ENCODE data around the gene RBM33.
"Not testable (repeated sequence)": the region's sequence is repeated elsewhere in the genome, so short reads cannot be mapped to it uniquely, and the experiment has no call there.

RBM33 gene

GRCh38 chr7:155681663-155682062 lies 37.2 kb downstream of the RBM33 start:
- DNase-seq (ENCODE audit: insufficient read length, low spot score) (no peak), FAIRE-seq (no peak)
- TF ChIP-seq CTCF (IDR thresholded peaks at IDR 0.05; ENCODE audit: insufficient read depth, missing control alignments) = no peak

GRCh38 chr7:155682484-155682883 lies 38.0 kb downstream of the RBM33 start:
- FAIRE-seq (no peak), DNase-seq (ENCODE audit: insufficient read length, low spot score) (no peak)
- TF ChIP-seq CTCF (IDR thresholded peaks at IDR 0.05; ENCODE audit: insufficient read depth, missing control alignments) = no peak

- FAIRE-seq (no peak), DNase-seq (ENCODE audit: insufficient read length, low spot score) (no peak)
- TF ChIP-seq CTCF (IDR thresholded peaks at IDR 0.05; ENCODE audit: insufficient read depth, missing control alignments) = no peak
These were observed 38.6 kb downstream of the RBM33 start for GRCh38 chr7:155683098-155683497.

- no peak for TF ChIP-seq CTCF (IDR thresholded peaks at IDR 0.05; ENCODE audit: insufficient read depth, missing control alignments)
- DNase-seq (ENCODE audit: insufficient read length, low spot score) = no peak
- FAIRE-seq = no peak
These were observed 39.3 kb downstream of the RBM33 start for GRCh38 chr7:155683714-155684113.

GRCh38 chr7:155684543-155684942 lies 40.1 kb downstream of the RBM33 start:
- FAIRE-seq = no peak
- no peak for TF ChIP-seq CTCF (IDR thresholded peaks at IDR 0.05; ENCODE audit: insufficient read depth, missing control alignments)
- no peak for DNase-seq (ENCODE audit: insufficient read length, low spot score)

GRCh38 chr7:155685070-155685790 lies 40.8 kb downstream of the RBM33 start:
- TF ChIP-seq CTCF (IDR thresholded peaks at IDR 0.05; ENCODE audit: insufficient read depth, missing control alignments) = no peak
- no peak for FAIRE-seq
- no peak for DNase-seq (ENCODE audit: insufficient read length, low spot score)

- no peak for TF ChIP-seq CTCF (IDR thresholded peaks at IDR 0.05; ENCODE audit: insufficient read depth, missing control alignments)
- DNase-seq (ENCODE audit: insufficient read length, low spot score) = no peak
- no peak for FAIRE-seq
These were observed 41.3 kb downstream of the RBM33 start for GRCh38 chr7:155685791-155686160.

- DNase-seq (ENCODE audit: insufficient read length, low spot score); FAIRE-seq: not testable (repeated sequence)
These were observed 42.3 kb downstream of the RBM33 start for GRCh38 chr7:155686620-155687324.

GRCh38 chr7:155688237-155688636 lies 43.8 kb downstream of the RBM33 start:
- DNase-seq (ENCODE audit: insufficient read length, low spot score); FAIRE-seq: not testable (repeated sequence)

- not testable (repeated sequence) for DNase-seq (ENCODE audit: insufficient read length, low spot score); FAIRE-seq
These were observed 46.2 kb downstream of the RBM33 start for GRCh38 chr7:155690655-155691054.

Data from D721Med (cell line).